WTC11 (cell line): ENCODE results near the gene VLDLR. TPM values are rescaled to one million over a fixed set of nuclear protein-coding genes. Genes with fewer than 3 reads are reported as not detected.

Source experiments
- ATAC-seq: fragments of 200-7000 bp; cut with Tn5 transposase; 2 replicates; pipeline ENCODE4 v1.10.0; 2021; ENCODE audit warnings: mild to moderate bottlenecking, moderate library complexity
- CTCF ChIA-PET: fragments of 300-600 bp; sonication (Branson Sonifier 250); formaldehyde crosslinking; loops from one replicate; lab custom pipeline; 2021; ENCODE audit warnings: antibody characterized with exemption; lab: Charles Lee
- POLR2A ChIA-PET: fragments of 350-600 bp; sonication (Branson Sonifier 250); formaldehyde crosslinking; loops from one replicate; lab custom pipeline; 2021; ENCODE audit warnings: antibody characterized with exemption; lab: Charles Lee
- DNase-seq: peaks from one replicate; pipeline ENCODE4 v3.0.0; 2021; ENCODE audit warnings: low spot score
- H3K27ac Mint-ChIP-seq: 2 replicates; pipeline ENCODE4 v1.8.0; 2021; ENCODE audit warnings: mixed read lengths
- H3K27me3 Mint-ChIP-seq: 2 replicates; pipeline ENCODE4 v1.8.0; 2021; ENCODE audit warnings: low read depth, mild to moderate bottlenecking, moderate library complexity, mixed read lengths
- H3K36me3 Mint-ChIP-seq: 2 replicates; pipeline ENCODE4 v1.8.0; 2021; ENCODE audit warnings: mixed read lengths
- H3K4me1 Mint-ChIP-seq: 2 replicates; pipeline ENCODE4 v1.8.0; 2022; ENCODE audit warnings: mixed read lengths
- H3K4me3 Mint-ChIP-seq: 2 replicates; pipeline ENCODE4 v1.8.0; 2021; ENCODE audit warnings: mild to moderate bottlenecking, moderate library complexity, mixed read lengths
- H3K9me3 Mint-ChIP-seq: 2 replicates; pipeline ENCODE4 v1.8.0; 2021; ENCODE audit warnings: mixed read lengths
- CREM ChIP-seq: sonication (generic); formaldehyde crosslinking; IDR thresholded peaks from 2 replicates; pipeline ENCODE4 v1.8.1; 2022; ENCODE audit warnings: mild to moderate bottlenecking, missing genetic modification reagents, moderate library complexity
- GRHL2 ChIP-seq: fragments of 250-450 bp; sonication (Bioruptor Pico); IDR thresholded peaks from 2 replicates; pipeline ENCODE4 v1.8.0; 2022; ENCODE audit warnings: mild to moderate bottlenecking, moderate library complexity; ENCODE audit not compliant: insufficient replicate concordance, severe bottlenecking
- GTF2I ChIP-seq: fragments of 250-450 bp; sonication (Bioruptor Pico); conservative IDR thresholded peaks from 2 replicates; pipeline ENCODE4 v1.4.0; 2021; ENCODE audit warnings: mild to moderate bottlenecking
- MXD4 ChIP-seq: fragments of 250-450 bp; sonication (Bioruptor Pico); IDR thresholded peaks from 2 replicates; pipeline ENCODE4 v1.8.0; 2021; ENCODE audit warnings: mild to moderate bottlenecking, moderate library complexity, borderline replicate concordance
- NFATC4 ChIP-seq: fragments of 250-450 bp; sonication (Bioruptor Pico); IDR thresholded peaks from 2 replicates; pipeline ENCODE4 v1.9.0; 2021; ENCODE audit warnings: mild to moderate bottlenecking
- NFYB ChIP-seq: sonication (generic); formaldehyde crosslinking; conservative IDR thresholded peaks from 2 replicates; pipeline ENCODE4 v1.8.0; 2022; ENCODE audit warnings: low read depth, missing genetic modification reagents
- RELA ChIP-seq: sonication (generic); formaldehyde crosslinking; IDR thresholded peaks from 2 replicates; pipeline ENCODE4 v1.8.1; 2022; ENCODE audit warnings: missing genetic modification reagents, mild to moderate bottlenecking, borderline replicate concordance
- SMAD4 ChIP-seq: sonication (generic); formaldehyde crosslinking; IDR thresholded peaks from 2 replicates; pipeline ENCODE4 v1.8.0; 2022; ENCODE audit warnings: mild to moderate bottlenecking, missing genetic modification reagents
- TCF7 ChIP-seq: sonication (generic); formaldehyde crosslinking; IDR thresholded peaks from 2 replicates; pipeline ENCODE4 v1.8.0; 2022; ENCODE audit warnings: mild to moderate bottlenecking, low read depth, missing genetic modification reagents, moderate library complexity
- total RNA-seq: library from RNA; stranded (reverse); gene quantifications from 3 replicates; pipeline ENCODE4 v1.2.3, GENCODE V29; 2021
- TF ChIP-seq, protein P1 (sequence below): fragments of 250-450 bp; sonication (Bioruptor Pico); IDR thresholded peaks from 2 replicates; pipeline ENCODE4 v1.9.0; 2021; ENCODE audit warnings: mild to moderate bottlenecking, borderline replicate concordance
- TF ChIP-seq, protein P2 (sequence below): fragments of 250-450 bp; sonication (Bioruptor Pico); IDR thresholded peaks from 2 replicates; pipeline ENCODE4 v1.8.0; 2021; ENCODE audit warnings: mild to moderate bottlenecking
- TF ChIP-seq, protein P3 (sequence below): sonication (generic); formaldehyde crosslinking; IDR thresholded peaks from 2 replicates; pipeline ENCODE4 v1.8.1; 2022; ENCODE audit warnings: mild to moderate bottlenecking, missing genetic modification reagents, moderate library complexity, borderline replicate concordance
- TF ChIP-seq, protein P4 (sequence below): sonication (generic); formaldehyde crosslinking; IDR thresholded peaks from 2 replicates; pipeline ENCODE4 v1.8.1; 2023; ENCODE audit warnings: mild to moderate bottlenecking, missing genetic modification reagents

The VLDLR gene
- total RNA-seq, 1 experiment from 2014 or later = 40.8 TPM

DNA sequence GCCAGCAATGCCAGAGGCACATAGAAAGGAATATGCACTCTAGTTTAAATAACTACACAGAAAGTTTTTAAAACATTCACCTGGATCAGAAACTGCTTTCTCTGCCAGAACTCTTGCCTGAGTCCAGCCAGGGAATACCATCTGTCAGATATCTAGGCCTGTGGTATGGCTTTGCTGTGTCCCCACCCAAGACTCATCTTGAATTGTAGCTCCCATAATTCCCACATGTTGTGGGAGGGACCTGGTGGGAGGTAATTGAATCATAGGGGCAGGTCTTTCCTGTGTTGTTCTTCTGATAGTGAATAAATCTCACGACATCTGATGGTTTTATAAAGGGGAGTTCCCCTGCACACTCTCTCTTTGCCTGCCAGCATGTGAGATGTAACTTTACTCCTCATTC is 54.2 kb downstream of the VLDLR start:
- POLR2A ChIA-PET = no interaction called here

DNA sequence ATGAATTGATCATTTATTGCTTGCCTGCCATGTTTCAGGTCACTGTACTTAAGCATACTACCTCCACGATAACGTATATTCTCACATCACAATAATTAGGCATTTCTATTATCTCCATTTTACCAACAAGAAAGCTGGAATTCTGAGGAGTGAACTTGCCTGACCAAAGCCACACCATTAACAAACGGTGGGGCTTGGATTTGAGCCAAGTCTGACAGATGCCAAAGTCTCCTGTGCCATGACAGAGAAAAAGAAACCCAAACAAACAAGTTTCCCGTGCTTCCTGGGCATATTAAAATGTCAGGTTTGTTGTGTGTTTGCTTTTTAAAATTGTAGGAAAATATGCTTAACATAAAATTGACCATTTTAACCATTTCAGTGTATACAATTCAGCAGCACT is 54.9 kb downstream of the VLDLR start:
- CTCF ChIA-PET = no interaction called here
- ATAC-seq (no peak), DNase-seq (no peak)
- H3K36me3 Mint-ChIP-seq = no peaks in the 10 kb centered on the region
- TF ChIP-seq, protein P1, sequence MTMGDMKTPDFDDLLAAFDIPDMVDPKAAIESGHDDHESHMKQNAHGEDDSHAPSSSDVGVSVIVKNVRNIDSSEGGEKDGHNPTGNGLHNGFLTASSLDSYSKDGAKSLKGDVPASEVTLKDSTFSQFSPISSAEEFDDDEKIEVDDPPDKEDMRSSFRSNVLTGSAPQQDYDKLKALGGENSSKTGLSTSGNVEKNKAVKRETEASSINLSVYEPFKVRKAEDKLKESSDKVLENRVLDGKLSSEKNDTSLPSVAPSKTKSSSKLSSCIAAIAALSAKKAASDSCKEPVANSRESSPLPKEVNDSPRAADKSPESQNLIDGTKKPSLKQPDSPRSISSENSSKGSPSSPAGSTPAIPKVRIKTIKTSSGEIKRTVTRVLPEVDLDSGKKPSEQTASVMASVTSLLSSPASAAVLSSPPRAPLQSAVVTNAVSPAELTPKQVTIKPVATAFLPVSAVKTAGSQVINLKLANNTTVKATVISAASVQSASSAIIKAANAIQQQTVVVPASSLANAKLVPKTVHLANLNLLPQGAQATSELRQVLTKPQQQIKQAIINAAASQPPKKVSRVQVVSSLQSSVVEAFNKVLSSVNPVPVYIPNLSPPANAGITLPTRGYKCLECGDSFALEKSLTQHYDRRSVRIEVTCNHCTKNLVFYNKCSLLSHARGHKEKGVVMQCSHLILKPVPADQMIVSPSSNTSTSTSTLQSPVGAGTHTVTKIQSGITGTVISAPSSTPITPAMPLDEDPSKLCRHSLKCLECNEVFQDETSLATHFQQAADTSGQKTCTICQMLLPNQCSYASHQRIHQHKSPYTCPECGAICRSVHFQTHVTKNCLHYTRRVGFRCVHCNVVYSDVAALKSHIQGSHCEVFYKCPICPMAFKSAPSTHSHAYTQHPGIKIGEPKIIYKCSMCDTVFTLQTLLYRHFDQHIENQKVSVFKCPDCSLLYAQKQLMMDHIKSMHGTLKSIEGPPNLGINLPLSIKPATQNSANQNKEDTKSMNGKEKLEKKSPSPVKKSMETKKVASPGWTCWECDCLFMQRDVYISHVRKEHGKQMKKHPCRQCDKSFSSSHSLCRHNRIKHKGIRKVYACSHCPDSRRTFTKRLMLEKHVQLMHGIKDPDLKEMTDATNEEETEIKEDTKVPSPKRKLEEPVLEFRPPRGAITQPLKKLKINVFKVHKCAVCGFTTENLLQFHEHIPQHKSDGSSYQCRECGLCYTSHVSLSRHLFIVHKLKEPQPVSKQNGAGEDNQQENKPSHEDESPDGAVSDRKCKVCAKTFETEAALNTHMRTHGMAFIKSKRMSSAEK (CRISPR knock-in tag) = no peak
- TF ChIP-seq GTF2I = no peak
- TF ChIP-seq, protein P2, sequence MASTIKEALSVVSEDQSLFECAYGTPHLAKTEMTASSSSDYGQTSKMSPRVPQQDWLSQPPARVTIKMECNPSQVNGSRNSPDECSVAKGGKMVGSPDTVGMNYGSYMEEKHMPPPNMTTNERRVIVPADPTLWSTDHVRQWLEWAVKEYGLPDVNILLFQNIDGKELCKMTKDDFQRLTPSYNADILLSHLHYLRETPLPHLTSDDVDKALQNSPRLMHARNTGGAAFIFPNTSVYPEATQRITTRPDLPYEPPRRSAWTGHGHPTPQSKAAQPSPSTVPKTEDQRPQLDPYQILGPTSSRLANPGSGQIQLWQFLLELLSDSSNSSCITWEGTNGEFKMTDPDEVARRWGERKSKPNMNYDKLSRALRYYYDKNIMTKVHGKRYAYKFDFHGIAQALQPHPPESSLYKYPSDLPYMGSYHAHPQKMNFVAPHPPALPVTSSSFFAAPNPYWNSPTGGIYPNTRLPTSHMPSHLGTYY (CRISPR knock-in tag) = no peak
- no peak for TF ChIP-seq MXD4 (CRISPR knock-in tag)
- TF ChIP-seq NFYB (CRISPR knock-in tag) = no peak
- no peak for TF ChIP-seq RELA (CRISPR knock-in tag)
- no peak for TF ChIP-seq GRHL2
- H3K4me1 Mint-ChIP-seq = peaks cover 25% of the 10 kb centered on the region
- POLR2A ChIA-PET = no interaction called here
- H3K9me3 Mint-ChIP-seq = peaks cover 4% of the 10 kb centered on the region; the same call in 1 of the 2 replicates
- no peaks in the 10 kb centered on the region for H3K27me3 Mint-ChIP-seq
- no peak overlapping the region for H3K4me3 Mint-ChIP-seq
- H3K27ac Mint-ChIP-seq = no peak overlapping the region

More for the DNA sequence above, 54.2 kb downstream of the VLDLR start:
- CTCF ChIA-PET = no interaction called here
- H3K27me3 Mint-ChIP-seq = no peaks in the 10 kb centered on the region
- H3K9me3 Mint-ChIP-seq = peaks cover 4% of the 10 kb centered on the region; the same call in 1 of the 2 replicates
- H3K4me1 Mint-ChIP-seq = peaks cover 25% of the 10 kb centered on the region
- ATAC-seq = no peak
- H3K27ac Mint-ChIP-seq = no peak overlapping the region
- H3K36me3 Mint-ChIP-seq = no peaks in the 10 kb centered on the region
- H3K4me3 Mint-ChIP-seq = no peak overlapping the region
- TF ChIP-seq, protein P3, sequence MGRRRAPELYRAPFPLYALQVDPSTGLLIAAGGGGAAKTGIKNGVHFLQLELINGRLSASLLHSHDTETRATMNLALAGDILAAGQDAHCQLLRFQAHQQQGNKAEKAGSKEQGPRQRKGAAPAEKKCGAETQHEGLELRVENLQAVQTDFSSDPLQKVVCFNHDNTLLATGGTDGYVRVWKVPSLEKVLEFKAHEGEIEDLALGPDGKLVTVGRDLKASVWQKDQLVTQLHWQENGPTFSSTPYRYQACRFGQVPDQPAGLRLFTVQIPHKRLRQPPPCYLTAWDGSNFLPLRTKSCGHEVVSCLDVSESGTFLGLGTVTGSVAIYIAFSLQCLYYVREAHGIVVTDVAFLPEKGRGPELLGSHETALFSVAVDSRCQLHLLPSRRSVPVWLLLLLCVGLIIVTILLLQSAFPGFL (CRISPR knock-in tag) = no peak
- TF ChIP-seq RELA (CRISPR knock-in tag) = no peak
- TF ChIP-seq CREM (CRISPR knock-in tag) = no peak
- no peak for DNase-seq

DNA sequence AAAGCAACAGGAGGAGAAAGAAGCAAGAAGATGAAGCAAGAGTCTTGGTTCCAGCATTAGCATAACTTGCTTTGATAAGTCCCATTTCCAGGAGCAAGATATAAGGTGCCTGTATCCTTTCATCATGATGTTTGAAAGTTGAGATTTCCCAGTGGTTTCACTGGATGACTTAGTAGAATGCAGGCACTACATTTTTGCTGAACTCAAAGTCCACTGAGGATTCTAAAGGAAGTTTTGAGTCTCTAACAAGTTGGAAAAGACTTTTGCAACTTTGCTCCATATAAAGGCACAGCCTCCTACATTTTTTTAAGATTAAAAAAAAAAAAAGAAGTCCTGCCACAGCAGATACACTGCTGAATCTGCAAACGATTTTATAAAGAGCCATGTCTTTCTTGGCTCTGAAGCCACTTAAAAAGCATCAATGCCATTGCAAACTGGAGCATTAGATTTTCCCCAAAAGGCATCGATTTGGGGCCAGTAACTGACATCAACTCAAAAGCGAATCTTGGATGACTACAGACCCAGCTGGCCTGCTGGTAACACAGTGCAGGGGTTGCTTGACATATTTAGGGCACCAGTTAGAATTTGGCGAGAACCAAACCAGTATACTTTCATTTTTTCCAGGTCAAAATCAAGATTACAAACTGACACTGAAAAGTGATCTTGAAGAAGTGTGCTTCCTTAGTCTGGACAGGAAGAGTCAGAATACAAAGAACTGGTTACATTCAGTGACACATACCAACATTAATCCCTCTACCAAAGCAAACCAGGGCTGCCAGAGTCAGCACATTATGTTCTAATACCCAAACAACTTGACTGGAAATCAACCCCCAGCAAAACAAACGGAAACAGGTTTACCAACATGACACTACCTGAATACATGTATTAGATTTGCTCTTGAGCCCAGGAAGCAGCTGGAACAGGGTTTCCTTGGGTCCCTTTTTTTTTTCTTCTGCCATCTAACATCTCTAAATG is 56.6 kb downstream of the VLDLR start:
- ATAC-seq (no peak), DNase-seq (no peak)
- TF ChIP-seq SMAD4 (no peak), NFATC4 (CRISPR knock-in tag) (no peak), TCF7 (CRISPR knock-in tag) (no peak)
- TF ChIP-seq, protein P4, sequence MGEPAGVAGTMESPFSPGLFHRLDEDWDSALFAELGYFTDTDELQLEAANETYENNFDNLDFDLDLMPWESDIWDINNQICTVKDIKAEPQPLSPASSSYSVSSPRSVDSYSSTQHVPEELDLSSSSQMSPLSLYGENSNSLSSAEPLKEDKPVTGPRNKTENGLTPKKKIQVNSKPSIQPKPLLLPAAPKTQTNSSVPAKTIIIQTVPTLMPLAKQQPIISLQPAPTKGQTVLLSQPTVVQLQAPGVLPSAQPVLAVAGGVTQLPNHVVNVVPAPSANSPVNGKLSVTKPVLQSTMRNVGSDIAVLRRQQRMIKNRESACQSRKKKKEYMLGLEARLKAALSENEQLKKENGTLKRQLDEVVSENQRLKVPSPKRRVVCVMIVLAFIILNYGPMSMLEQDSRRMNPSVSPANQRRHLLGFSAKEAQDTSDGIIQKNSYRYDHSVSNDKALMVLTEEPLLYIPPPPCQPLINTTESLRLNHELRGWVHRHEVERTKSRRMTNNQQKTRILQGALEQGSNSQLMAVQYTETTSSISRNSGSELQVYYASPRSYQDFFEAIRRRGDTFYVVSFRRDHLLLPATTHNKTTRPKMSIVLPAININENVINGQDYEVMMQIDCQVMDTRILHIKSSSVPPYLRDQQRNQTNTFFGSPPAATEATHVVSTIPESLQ (CRISPR knock-in tag) = no peak
- CTCF ChIA-PET = interaction anchor here (0.7 kb wide), 1 partner anchor 50 kb away, joined by 3 read pairs; no protein-coding TSS in a partner anchor
- Mint-ChIP-seq H3K27ac (no peak overlapping the region; the same call in 1 of the 2 replicates), H3K9me3 (peaks cover 4% of the 10 kb centered on the region; the same call in 1 of the 2 replicates), H3K27me3 (no peaks in the 10 kb centered on the region), H3K4me1 (peaks cover 25% of the 10 kb centered on the region), H3K4me3 (no peak overlapping the region), H3K36me3 (no peaks in the 10 kb centered on the region)
- POLR2A ChIA-PET = no interaction called here
